Adipocyte (in vitro differentiated cells): ENCODE results near the gene TCF7L2.
A peak's percentile ranks its signal among the peaks of the same experiment; 100 is the strongest.

Experiments
- DNase-seq: peaks from one replicate; pipeline ENCODE4 v3.0.0-alpha.2; 2015; ENCODE audit warnings: low read depth
- H3K27me3 ChIP-seq: replicated peaks from 2 replicates; pipeline ENCODE4 v1.7.0; 2013; ENCODE audit warnings: mild to moderate bottlenecking, low read length, moderate library complexity; ENCODE audit not compliant: control insufficient read depth, insufficient read depth
- H3K36me3 ChIP-seq: 2 replicates; pipeline ENCODE4 v1.7.0; 2013; ENCODE audit warnings: low read length, mild to moderate bottlenecking, moderate library complexity; ENCODE audit not compliant: control insufficient read depth, insufficient read depth, severe bottlenecking
- H3K4me1 ChIP-seq: 2 replicates; pipeline ENCODE4 v1.7.0; 2013; ENCODE audit warnings: mild to moderate bottlenecking, low read length, moderate library complexity; ENCODE audit not compliant: control insufficient read depth, insufficient read depth
- H3K4me3 ChIP-seq: 2 replicates; pipeline ENCODE4 v1.7.0; 2013; ENCODE audit warnings: mild to moderate bottlenecking, low read length, moderate library complexity
- H3K9ac ChIP-seq: 2 replicates; pipeline ENCODE4 v1.7.0; 2013; ENCODE audit warnings: mild to moderate bottlenecking, low read length, moderate library complexity
- H3K9me3 ChIP-seq: 2 replicates; pipeline ENCODE4 v1.7.0; 2013; ENCODE audit warnings: mild to moderate bottlenecking, low read length, moderate library complexity; ENCODE audit not compliant: control insufficient read depth

Gene TCF7L2

DNA sequence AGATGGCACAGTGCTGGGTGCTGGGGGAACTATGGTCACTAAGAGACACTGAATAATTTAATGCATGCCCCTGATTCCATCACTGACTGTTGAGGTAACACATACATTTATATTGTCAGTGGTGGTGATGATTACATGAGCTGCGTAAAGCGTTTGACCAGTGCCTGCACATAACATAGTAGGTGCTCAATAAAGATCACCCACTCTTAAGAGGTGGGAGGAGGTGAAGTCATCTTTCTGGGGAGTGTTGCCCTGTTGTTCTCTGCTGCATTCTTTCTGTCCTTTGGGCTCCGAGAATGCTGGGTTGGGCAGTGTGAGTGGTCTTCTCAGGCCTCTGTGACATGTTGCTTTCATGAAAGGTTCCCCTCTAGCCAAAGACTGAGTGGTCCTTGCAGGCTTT, 68.0 kb downstream of the TCF7L2 start:
- Histone ChIP-seq H3K36me3 (no peaks in the 10 kb centered on the region), H3K9me3 (no peaks in the 10 kb centered on the region), H3K4me3 (no peak overlapping the region), H3K9ac (no peak overlapping the region), H3K4me1 (peaks cover 57% of the 10 kb centered on the region), H3K27me3 (no peaks in the 10 kb centered on the region)
- DNase-seq = no peak

DNA sequence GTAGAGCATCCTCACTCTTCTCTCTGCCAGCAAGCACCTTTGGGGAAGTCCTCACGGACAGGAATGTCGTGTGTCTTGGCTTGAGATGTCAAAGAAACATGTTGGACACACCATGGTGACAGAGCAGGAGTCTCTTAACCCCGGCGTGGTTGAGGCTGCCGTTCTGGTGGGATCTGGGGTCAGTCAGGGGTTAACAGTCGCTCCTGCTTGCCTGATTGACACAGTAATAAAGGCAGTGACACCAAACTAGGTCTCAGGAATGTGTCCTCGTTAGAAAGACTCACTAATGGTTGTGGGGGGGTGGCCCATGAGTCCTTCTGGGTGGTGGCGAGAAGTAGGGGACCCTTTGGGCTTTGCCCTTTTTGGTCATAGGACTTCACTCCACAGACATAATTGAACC, 69.0 kb downstream of the TCF7L2 start:
- H3K4me1 ChIP-seq = peaks cover 57% of the 10 kb centered on the region
- no peak overlapping the region for H3K9ac ChIP-seq
- no peaks in the 10 kb centered on the region for H3K36me3 ChIP-seq
- no peak for DNase-seq
- no peak overlapping the region for H3K4me3 ChIP-seq
- H3K27me3 ChIP-seq = no peaks in the 10 kb centered on the region
- no peaks in the 10 kb centered on the region for H3K9me3 ChIP-seq

DNA sequence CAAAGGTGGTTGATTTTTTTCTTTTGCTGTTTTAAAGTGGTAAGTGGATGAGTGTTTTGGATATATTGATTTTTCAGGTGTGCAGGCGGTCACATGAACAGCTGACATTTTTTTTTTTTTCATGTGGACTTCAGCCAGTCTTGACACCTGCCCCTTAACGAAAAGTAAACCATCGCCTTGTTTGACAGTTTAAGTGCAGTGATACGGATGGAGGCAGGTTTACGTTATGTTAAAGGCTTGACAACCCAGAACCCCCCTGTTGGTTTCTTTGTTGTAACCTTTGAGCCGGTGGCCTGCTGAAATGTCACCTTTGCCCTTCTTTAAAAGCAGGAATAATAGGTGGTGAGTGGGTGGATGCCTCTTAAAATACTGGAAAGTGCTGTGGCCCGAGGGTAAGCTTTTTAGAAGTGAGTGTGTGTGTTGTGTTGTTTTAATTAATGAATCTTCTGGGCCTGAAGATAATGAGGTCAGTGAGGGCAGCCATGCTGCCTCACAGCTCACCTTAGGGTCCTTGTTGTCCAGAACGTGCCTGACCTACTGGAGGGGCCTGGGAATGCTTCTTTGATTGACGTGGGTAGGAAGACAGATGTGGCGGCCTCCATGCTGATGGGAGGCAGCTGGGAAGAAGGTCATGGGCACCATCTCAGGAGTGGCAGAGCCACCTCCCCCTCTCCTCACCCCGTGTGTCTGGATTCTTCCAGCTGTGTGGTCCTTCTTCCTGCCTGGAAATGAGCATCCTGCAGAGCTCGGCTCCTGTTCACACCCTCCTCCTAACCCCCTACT, 69.8 kb downstream of the TCF7L2 start:
- DNase-seq = no peak
- Histone ChIP-seq H3K9ac (no peak overlapping the region), H3K36me3 (no peaks in the 10 kb centered on the region), H3K4me3 (no peak overlapping the region), H3K4me1 (peaks cover 57% of the 10 kb centered on the region), H3K9me3 (no peaks in the 10 kb centered on the region), H3K27me3 (no peaks in the 10 kb centered on the region)

GRCh38 chr10:113020475-113020753, 70.4 kb downstream of the TCF7L2 start:
- Histone ChIP-seq H3K4me3 (no peak overlapping the region), H3K27me3 (no peaks in the 10 kb centered on the region), H3K9ac (no peak overlapping the region), H3K36me3 (no peaks in the 10 kb centered on the region), H3K9me3 (no peaks in the 10 kb centered on the region), H3K4me1 (peaks cover 57% of the 10 kb centered on the region)
- DNase-seq = no peak

DNA sequence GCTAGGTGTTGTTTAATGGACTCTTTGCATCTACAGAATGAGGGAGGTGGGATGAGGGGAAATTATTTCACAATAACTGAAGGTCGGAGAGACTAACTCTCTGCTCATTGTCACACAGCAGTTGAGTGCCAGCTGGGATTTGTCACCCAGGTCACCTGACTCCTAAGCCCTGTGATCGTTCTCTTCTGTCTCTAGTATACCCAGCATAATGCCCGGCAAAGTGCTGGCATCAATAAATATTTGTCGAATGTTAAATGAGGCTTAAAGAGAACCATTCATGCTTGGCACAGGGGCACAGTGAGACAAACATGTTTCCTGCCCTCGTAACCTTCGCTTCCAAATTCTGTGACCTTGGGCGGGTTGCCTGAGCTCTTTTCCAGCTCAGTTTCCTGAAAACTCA, 70.8 kb downstream of the TCF7L2 start:
- H3K9ac ChIP-seq = no peak overlapping the region
- peaks cover 57% of the 10 kb centered on the region for H3K4me1 ChIP-seq
- no peak for DNase-seq
- H3K36me3 ChIP-seq = no peaks in the 10 kb centered on the region
- no peak overlapping the region for H3K4me3 ChIP-seq
- no peaks in the 10 kb centered on the region for H3K9me3 ChIP-seq
- H3K27me3 ChIP-seq = no peaks in the 10 kb centered on the region

GRCh38 chr10:113021268-113022040, 71.4 kb downstream of the TCF7L2 start:
- Histone ChIP-seq H3K9me3 (no peaks in the 10 kb centered on the region), H3K36me3 (no peaks in the 10 kb centered on the region), H3K4me3 (peak overlapping the region; percentile 16), H3K4me1 (peaks cover 57% of the 10 kb centered on the region), H3K9ac (peak overlapping the region; percentile 15), H3K27me3 (no peaks in the 10 kb centered on the region)
- no peak for DNase-seq

GRCh38 chr10:113022265-113022664, 72.2 kb downstream of the TCF7L2 start:
- Histone ChIP-seq H3K9ac (peak overlapping the region; percentile 31), H3K4me1 (peaks cover 57% of the 10 kb centered on the region), H3K4me3 (peak overlapping the region; percentile 7), H3K9me3 (no peaks in the 10 kb centered on the region), H3K27me3 (no peaks in the 10 kb centered on the region), H3K36me3 (no peaks in the 10 kb centered on the region)
- no peak for DNase-seq

GRCh38 chr10:113023017-113023416, 73.0 kb downstream of the TCF7L2 start:
- H3K36me3 ChIP-seq = no peaks in the 10 kb centered on the region
- H3K9me3 ChIP-seq = no peaks in the 10 kb centered on the region
- H3K27me3 ChIP-seq = no peaks in the 10 kb centered on the region
- peaks cover 57% of the 10 kb centered on the region for H3K4me1 ChIP-seq
- no peak overlapping the region for H3K9ac ChIP-seq
- DNase-seq = no peak
- no peak overlapping the region for H3K4me3 ChIP-seq

DNA sequence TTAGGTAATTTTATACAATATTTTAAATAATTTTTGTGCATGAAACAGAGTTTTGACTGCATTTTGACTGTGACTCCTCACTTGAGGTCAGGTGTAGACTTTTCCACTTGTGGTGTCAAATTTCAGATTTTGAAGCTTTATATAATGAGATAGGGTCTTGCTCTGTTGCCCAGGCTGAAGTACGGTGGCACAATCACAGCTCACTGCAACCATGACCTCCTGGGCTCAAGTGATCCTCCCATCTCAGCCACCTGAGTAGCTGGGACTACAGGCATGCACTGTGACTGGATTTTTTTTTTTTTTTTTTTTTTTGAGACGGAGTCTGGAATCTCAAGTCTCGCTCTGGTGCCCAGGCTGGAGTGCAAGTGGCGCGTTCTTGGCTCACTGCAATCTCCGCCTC, 74.9 kb downstream of the TCF7L2 start:
- H3K4me1 ChIP-seq = peaks cover 62% of the 10 kb centered on the region
- no peaks in the 10 kb centered on the region for H3K9me3 ChIP-seq
- peaks cover 4% of the 10 kb centered on the region for H3K36me3 ChIP-seq
- H3K4me3 ChIP-seq = no peak overlapping the region
- H3K27me3 ChIP-seq = no peaks in the 10 kb centered on the region
- no peak for DNase-seq
- no peak overlapping the region for H3K9ac ChIP-seq

- Histone ChIP-seq H3K27me3 (no peaks in the 10 kb centered on the region), H3K9ac (no peak overlapping the region), H3K4me3 (no peak overlapping the region), H3K9me3 (no peaks in the 10 kb centered on the region), H3K36me3 (peaks cover 5% of the 10 kb centered on the region), H3K4me1 (peaks cover 61% of the 10 kb centered on the region)
- no peak for DNase-seq
Measured at GRCh38 chr10:113025487-113025886, 75.4 kb downstream of the TCF7L2 start.

DNA sequence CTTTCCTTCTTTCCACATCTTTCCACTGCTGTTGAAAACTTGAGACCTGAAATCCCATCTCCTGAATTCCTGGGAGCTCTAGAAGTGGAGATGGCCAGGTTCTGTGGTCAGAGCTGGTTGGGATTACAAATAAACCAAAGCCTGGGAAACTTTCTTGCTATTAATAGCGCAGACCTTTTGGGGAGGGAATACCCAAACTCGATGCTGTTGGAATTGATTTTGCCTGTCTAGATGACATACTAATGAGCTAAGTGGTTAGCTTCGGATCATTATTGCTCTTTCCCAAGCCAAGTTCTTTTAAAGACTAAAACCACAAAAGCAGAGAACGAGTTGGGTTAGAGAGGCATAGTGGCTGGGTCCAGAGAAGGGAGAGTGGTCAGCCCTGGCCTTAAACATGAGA, 76.6 kb downstream of the TCF7L2 start:
- no peaks in the 10 kb centered on the region for H3K27me3 ChIP-seq
- DNase-seq = peak; percentile 16
- H3K36me3 ChIP-seq = peaks cover 5% of the 10 kb centered on the region
- H3K4me3 ChIP-seq = no peak overlapping the region
- no peaks in the 10 kb centered on the region for H3K9me3 ChIP-seq
- no peak overlapping the region for H3K9ac ChIP-seq
- peaks cover 57% of the 10 kb centered on the region for H3K4me1 ChIP-seq
